K562 (cell line): ENCODE measurements around the gene AARSD1.
"Not testable (repeated sequence)": the region's sequence is repeated elsewhere in the genome, so short reads cannot be mapped to it uniquely, and the experiment has no call there.

Experiments
- ETV5 ChIP-seq: sonication (generic); formaldehyde crosslinking; IDR thresholded peaks from 2 replicates; pipeline ENCODE4 v1.4.0; 2020; ENCODE audit warnings: low read depth, mild to moderate bottlenecking, missing genetic modification reagents
- EZH2 ChIP-seq: IDR thresholded peaks from 2 replicates; pipeline ENCODE4 v1.6.1; 2012; ENCODE audit warnings: low read depth, mild to moderate bottlenecking, inconsistent platforms, low read length, borderline replicate concordance
- GABPA ChIP-seq: fragments of 200-800 bp; sonication (Bioruptor generic); conservative IDR thresholded peaks from 2 replicates; pipeline ENCODE4 v1.6.1; 2016; ENCODE audit warnings: low read depth, missing genetic modification characterization, missing compliant biosample characterization
- SNRNP70 ChIP-seq: fragments of 200-400 bp; formaldehyde crosslinking; optimal IDR thresholded peaks from 2 replicates; pipeline ENCODE3; 2017; ENCODE audit warnings: low read depth, low read length
- TCF7L2 ChIP-seq: fragments of 150-350 bp; IDR thresholded peaks from 2 replicates; pipeline ENCODE4 v1.6.1; 2016; ENCODE audit warnings: low read depth, mild to moderate bottlenecking, low read length, moderate library complexity

DNA sequence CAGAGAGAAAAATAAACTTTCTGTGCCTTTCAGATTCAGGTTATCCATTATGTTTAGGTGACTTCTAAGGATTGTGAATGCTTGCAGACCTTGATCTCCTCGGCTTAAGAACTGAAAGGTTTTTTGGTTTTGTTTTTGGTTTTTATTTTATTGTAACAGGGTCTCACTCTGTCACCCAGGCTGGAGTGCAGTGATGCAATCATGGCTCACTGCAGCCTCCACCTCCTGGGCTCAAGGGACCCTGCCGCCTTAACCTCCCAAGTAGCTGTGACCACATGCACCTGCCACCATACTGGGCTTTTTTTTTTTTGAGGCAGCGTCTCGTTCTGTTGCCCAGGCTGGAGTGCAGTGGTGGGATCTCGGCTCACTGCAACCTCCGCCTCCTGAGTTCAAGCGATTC lies 40.8 kb downstream of the AARSD1 start:
- not testable (repeated sequence) for TF ChIP-seq TCF7L2; ETV5 (CRISPR knock-in tag); GABPA (tag); SNRNP70; EZH2
